HCT116 (cell line): ENCODE data around the gene SEC14L1.

ENCODE experiments used
- EZH2 ChIP-seq: fragments of 200-600 bp; sonication (generic); IDR thresholded peaks from 2 replicates; pipeline ENCODE4 v1.6.1; 2017; ENCODE audit warnings: antibody characterized with exemption, mixed run types
- EZH2phosphoT487 ChIP-seq: fragments of 200-600 bp; IDR thresholded peaks from 2 replicates; pipeline ENCODE4 v1.6.1; 2018; ENCODE audit warnings: antibody characterized with exemption, borderline replicate concordance
- MAX ChIP-seq: IDR thresholded peaks from 2 replicates; pipeline ENCODE4 v1.6.1; 2012
- POLR2A ChIP-seq: IDR thresholded peaks from 2 replicates; pipeline ENCODE4 v1.7.0; 2011; ENCODE audit warnings: borderline replicate concordance; ENCODE audit not compliant: insufficient read depth, insufficient read length; ENCODE audit errors: extremely low read depth
- POLR2AphosphoS5 ChIP-seq: IDR thresholded peaks from 2 replicates; pipeline ENCODE4 v1.6.1; 2011; ENCODE audit warnings: mild to moderate bottlenecking, low read depth, low read length, moderate library complexity
- SIN3A ChIP-seq: IDR thresholded peaks from 2 replicates; pipeline ENCODE4 v1.6.1; 2012; ENCODE audit warnings: low read depth
- ZNF274 ChIP-seq: fragments of 200-500 bp; sonication (Bioruptor generic); IDR thresholded peaks from 2 replicates; pipeline ENCODE4 v1.6.1; 2014; ENCODE audit warnings: mild to moderate bottlenecking, low read depth, low read length, inconsistent platforms
- TF ChIP-seq, protein P1 (sequence below), 3 experiments: fragments of 200-600 bp in 1 of 3; sonication (generic) in 1 of 3; IDR thresholded peaks in 2 of 3; conservative IDR thresholded peaks in 1 of 3; 2 replicates each; pipeline ENCODE4 v1.5.1; 2012 to 2017; ENCODE audit warnings: low read depth in 2 of 3, low read length in 2 of 3, antibody characterized with exemption in 1 of 3, borderline replicate concordance in 1 of 3, control low read depth in 1 of 3, mild to moderate bottlenecking in 1 of 3, mixed read lengths in 1 of 3, mixed run types in 1 of 3, moderate library complexity in 1 of 3; ENCODE audit not compliant: insufficient read depth in 1 of 3

DNA sequence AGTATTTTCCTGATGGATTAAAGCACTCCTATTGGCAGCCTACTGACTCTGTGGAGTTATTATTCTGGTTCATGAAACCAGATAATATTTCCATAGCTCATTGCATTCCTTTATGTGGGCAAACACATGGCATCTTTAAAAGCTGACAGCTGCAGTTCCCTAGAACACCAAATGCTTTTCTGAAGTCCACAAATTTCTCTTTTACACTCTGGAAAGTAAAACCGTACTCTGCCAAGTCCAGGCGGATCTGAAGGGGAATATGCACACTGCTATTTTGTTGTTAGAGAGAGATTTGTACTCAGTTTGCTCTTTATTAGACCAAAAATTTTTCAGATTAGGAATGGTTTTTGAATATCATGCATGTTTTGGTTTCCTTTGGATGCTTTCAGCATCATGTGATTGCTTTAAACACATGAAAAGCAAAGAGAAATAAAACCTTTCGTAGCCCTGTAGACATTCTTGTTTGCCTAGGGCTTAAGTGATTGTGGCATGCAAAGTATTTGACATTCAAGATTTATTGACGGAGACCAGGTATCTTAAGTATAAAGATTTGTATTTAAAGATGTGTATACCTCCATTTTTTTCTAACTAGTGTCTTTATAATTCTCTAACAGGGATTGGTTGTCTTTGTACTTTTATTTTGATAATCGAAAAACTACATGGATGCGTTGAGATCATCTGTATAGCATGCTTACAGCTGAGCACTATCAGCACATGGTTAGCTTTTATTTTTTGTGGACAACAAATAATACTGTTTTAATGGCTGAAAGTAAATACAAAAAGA, 19.5 kb downstream of the SEC14L1 start:
- TF ChIP-seq ZNF274 (no peak), MAX (no peak), SIN3A (no peak), POLR2A (no peak), EZH2 (no peak), POLR2AphosphoS5 (no peak), EZH2phosphoT487 (no peak)
- TF ChIP-seq, protein P1, sequence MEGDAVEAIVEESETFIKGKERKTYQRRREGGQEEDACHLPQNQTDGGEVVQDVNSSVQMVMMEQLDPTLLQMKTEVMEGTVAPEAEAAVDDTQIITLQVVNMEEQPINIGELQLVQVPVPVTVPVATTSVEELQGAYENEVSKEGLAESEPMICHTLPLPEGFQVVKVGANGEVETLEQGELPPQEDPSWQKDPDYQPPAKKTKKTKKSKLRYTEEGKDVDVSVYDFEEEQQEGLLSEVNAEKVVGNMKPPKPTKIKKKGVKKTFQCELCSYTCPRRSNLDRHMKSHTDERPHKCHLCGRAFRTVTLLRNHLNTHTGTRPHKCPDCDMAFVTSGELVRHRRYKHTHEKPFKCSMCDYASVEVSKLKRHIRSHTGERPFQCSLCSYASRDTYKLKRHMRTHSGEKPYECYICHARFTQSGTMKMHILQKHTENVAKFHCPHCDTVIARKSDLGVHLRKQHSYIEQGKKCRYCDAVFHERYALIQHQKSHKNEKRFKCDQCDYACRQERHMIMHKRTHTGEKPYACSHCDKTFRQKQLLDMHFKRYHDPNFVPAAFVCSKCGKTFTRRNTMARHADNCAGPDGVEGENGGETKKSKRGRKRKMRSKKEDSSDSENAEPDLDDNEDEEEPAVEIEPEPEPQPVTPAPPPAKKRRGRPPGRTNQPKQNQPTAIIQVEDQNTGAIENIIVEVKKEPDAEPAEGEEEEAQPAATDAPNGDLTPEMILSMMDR (IDR thresholded peaks at IDR 0.05 in 2 of 3, conservative IDR thresholded peaks at IDR 0.05 in 1 of 3; ENCODE audit: borderline replicate concordance in 1 of 3, insufficient read depth in 1 of 3, low read depth in 2 of 3, low read length in 2 of 3): no peak
